Measurements from ENCODE around the gene NTF3.

The NTF3 gene

GRCh38 chr12:5442251-5443006 lies 10.5 kb downstream of the NTF3 start:
- Histone ChIP-seq H3K27ac (ENCODE audit: low read depth, low read length) (no peak overlapping the region), H3K4me3 (ENCODE audit: low read depth, low read length) (no peak overlapping the region), H3K9me3 (ENCODE audit: control insufficient read depth, insufficient read depth, low read length) (no peaks in the 10 kb centered on the region), H3K4me1 (ENCODE audit: control insufficient read depth, insufficient read depth, low read length) (peaks cover 4% of the 10 kb centered on the region; the same call in 1 of the 2 replicates), H3K9ac (ENCODE audit: low read depth, low read length) (no peak overlapping the region), H3K36me3 (ENCODE audit: control insufficient read depth, insufficient read depth, low read length) (no peaks in the 10 kb centered on the region), H3K27me3 (ENCODE audit: control insufficient read depth, insufficient read depth, low read length) (peaks cover 21% of the 10 kb centered on the region)

GRCh38 chr12:5444520-5444919 lies 12.6 kb downstream of the NTF3 start:
- Histone ChIP-seq H3K4me3 (ENCODE audit: low read depth, low read length) (no peak overlapping the region), H3K9me3 (ENCODE audit: control insufficient read depth, insufficient read depth, low read length) (no peaks in the 10 kb centered on the region), H3K27me3 (ENCODE audit: control insufficient read depth, insufficient read depth, low read length) (0 out of 2 replicates have a peak, but pooled peaks cover 3% of the 10 kb centered on the region), H3K4me1 (ENCODE audit: control insufficient read depth, insufficient read depth, low read length) (peaks cover 4% of the 10 kb centered on the region; the same call in 1 of the 2 replicates), H3K9ac (ENCODE audit: low read depth, low read length) (no peak overlapping the region), H3K27ac (ENCODE audit: low read depth, low read length) (no peak overlapping the region), H3K36me3 (ENCODE audit: control insufficient read depth, insufficient read depth, low read length) (no peaks in the 10 kb centered on the region)

- Histone ChIP-seq H3K4me1 (ENCODE audit: control insufficient read depth, insufficient read depth, low read length) (no peaks in the 10 kb centered on the region), H3K9me3 (ENCODE audit: control insufficient read depth, insufficient read depth, low read length) (no peaks in the 10 kb centered on the region), H3K27ac (ENCODE audit: low read depth, low read length) (no peak overlapping the region), H3K4me3 (ENCODE audit: low read depth, low read length) (no peak overlapping the region), H3K36me3 (ENCODE audit: control insufficient read depth, insufficient read depth, low read length) (no peaks in the 10 kb centered on the region), H3K27me3 (ENCODE audit: control insufficient read depth, insufficient read depth, low read length) (no peaks in the 10 kb centered on the region), H3K9ac (ENCODE audit: low read depth, low read length) (no peak overlapping the region)
Measured at GRCh38 chr12:5447320-5447719, 15.4 kb downstream of the NTF3 start.

- Histone ChIP-seq H3K9ac (ENCODE audit: low read depth, low read length) (no peak overlapping the region), H3K36me3 (ENCODE audit: control insufficient read depth, insufficient read depth, low read length) (no peaks in the 10 kb centered on the region)
Measured at GRCh38 chr12:5451251-5451650, 19.3 kb downstream of the NTF3 start.

GRCh38 chr12:5452569-5452968 lies 20.7 kb downstream of the NTF3 start:
- Histone ChIP-seq H3K9me3 (ENCODE audit: control insufficient read depth, insufficient read depth, low read length) (no peaks in the 10 kb centered on the region), H3K9ac (ENCODE audit: low read depth, low read length) (no peak overlapping the region), H3K4me1 (ENCODE audit: control insufficient read depth, insufficient read depth, low read length) (peaks cover 8% of the 10 kb centered on the region), H3K4me3 (ENCODE audit: low read depth, low read length) (no peak overlapping the region), H3K36me3 (ENCODE audit: control insufficient read depth, insufficient read depth, low read length) (no peaks in the 10 kb centered on the region), H3K27ac (ENCODE audit: low read depth, low read length) (no peak overlapping the region), H3K27me3 (ENCODE audit: control insufficient read depth, insufficient read depth, low read length) (no peaks in the 10 kb centered on the region)

More at GRCh38 chr12:5451251-5451650, 19.3 kb downstream of the NTF3 start:
- Histone ChIP-seq H3K9me3 (ENCODE audit: control insufficient read depth, insufficient read depth, low read length) (no peaks in the 10 kb centered on the region), H3K4me1 (ENCODE audit: control insufficient read depth, insufficient read depth, low read length) (no peaks in the 10 kb centered on the region), H3K4me3 (ENCODE audit: low read depth, low read length) (no peak overlapping the region), H3K27me3 (ENCODE audit: control insufficient read depth, insufficient read depth, low read length) (no peaks in the 10 kb centered on the region), H3K27ac (ENCODE audit: low read depth, low read length) (no peak overlapping the region)

- no peaks in the 10 kb centered on the region for H3K36me3 ChIP-seq (ENCODE audit: control insufficient read depth, insufficient read depth, low read length)
- no peak overlapping the region for H3K9ac ChIP-seq (ENCODE audit: low read depth, low read length)
- H3K4me1 ChIP-seq (ENCODE audit: control insufficient read depth, insufficient read depth, low read length) = peaks cover 8% of the 10 kb centered on the region
- no peaks in the 10 kb centered on the region for H3K9me3 ChIP-seq (ENCODE audit: control insufficient read depth, insufficient read depth, low read length)
- no peak overlapping the region for H3K4me3 ChIP-seq (ENCODE audit: low read depth, low read length)
- H3K27ac ChIP-seq (ENCODE audit: low read depth, low read length) = no peak overlapping the region
- no peaks in the 10 kb centered on the region for H3K27me3 ChIP-seq (ENCODE audit: control insufficient read depth, insufficient read depth, low read length)
Measured at GRCh38 chr12:5453466-5453865, 21.6 kb downstream of the NTF3 start.

GRCh38 chr12:5455045-5455444 lies 23.1 kb downstream of the NTF3 start:
- no peak overlapping the region for H3K9ac ChIP-seq (ENCODE audit: low read depth, low read length)
- no peaks in the 10 kb centered on the region for H3K9me3 ChIP-seq (ENCODE audit: control insufficient read depth, insufficient read depth, low read length)
- peaks cover 8% of the 10 kb centered on the region for H3K4me1 ChIP-seq (ENCODE audit: control insufficient read depth, insufficient read depth, low read length)
- H3K27me3 ChIP-seq (ENCODE audit: control insufficient read depth, insufficient read depth, low read length) = no peaks in the 10 kb centered on the region
- H3K4me3 ChIP-seq (ENCODE audit: low read depth, low read length) = no peak overlapping the region
- no peaks in the 10 kb centered on the region for H3K36me3 ChIP-seq (ENCODE audit: control insufficient read depth, insufficient read depth, low read length)
- no peak overlapping the region for H3K27ac ChIP-seq (ENCODE audit: low read depth, low read length)

- Histone ChIP-seq H3K27ac (ENCODE audit: low read depth, low read length) (no peak overlapping the region), H3K9me3 (ENCODE audit: control insufficient read depth, insufficient read depth, low read length) (no peaks in the 10 kb centered on the region), H3K36me3 (ENCODE audit: control insufficient read depth, insufficient read depth, low read length) (no peaks in the 10 kb centered on the region), H3K9ac (ENCODE audit: low read depth, low read length) (no peak overlapping the region), H3K4me1 (ENCODE audit: control insufficient read depth, insufficient read depth, low read length) (peaks cover 8% of the 10 kb centered on the region), H3K4me3 (ENCODE audit: low read depth, low read length) (no peak overlapping the region), H3K27me3 (ENCODE audit: control insufficient read depth, insufficient read depth, low read length) (no peaks in the 10 kb centered on the region)
Measured at GRCh38 chr12:5456030-5456429, 24.1 kb downstream of the NTF3 start.

GRCh38 chr12:5456906-5457305 lies 25.0 kb downstream of the NTF3 start:
- H3K4me3 ChIP-seq (ENCODE audit: low read depth, low read length) = no peak overlapping the region
- H3K27me3 ChIP-seq (ENCODE audit: control insufficient read depth, insufficient read depth, low read length) = no peaks in the 10 kb centered on the region
- H3K27ac ChIP-seq (ENCODE audit: low read depth, low read length) = no peak overlapping the region
- H3K36me3 ChIP-seq (ENCODE audit: control insufficient read depth, insufficient read depth, low read length) = no peaks in the 10 kb centered on the region
- no peak overlapping the region for H3K9ac ChIP-seq (ENCODE audit: low read depth, low read length)
- H3K9me3 ChIP-seq (ENCODE audit: control insufficient read depth, insufficient read depth, low read length) = no peaks in the 10 kb centered on the region
- peaks cover 8% of the 10 kb centered on the region for H3K4me1 ChIP-seq (ENCODE audit: control insufficient read depth, insufficient read depth, low read length)

GRCh38 chr12:5458229-5459050 lies 26.5 kb downstream of the NTF3 start:
- peaks cover 8% of the 10 kb centered on the region for H3K4me1 ChIP-seq (ENCODE audit: control insufficient read depth, insufficient read depth, low read length)
- H3K27ac ChIP-seq (ENCODE audit: low read depth, low read length) = no peak overlapping the region
- no peaks in the 10 kb centered on the region for H3K36me3 ChIP-seq (ENCODE audit: control insufficient read depth, insufficient read depth, low read length)
- no peaks in the 10 kb centered on the region for H3K9me3 ChIP-seq (ENCODE audit: control insufficient read depth, insufficient read depth, low read length)
- no peak overlapping the region for H3K4me3 ChIP-seq (ENCODE audit: low read depth, low read length)
- no peaks in the 10 kb centered on the region for H3K27me3 ChIP-seq (ENCODE audit: control insufficient read depth, insufficient read depth, low read length)
- no peak overlapping the region for H3K9ac ChIP-seq (ENCODE audit: low read depth, low read length)
